ENCODE results near the gene KCNMB4. TPM values are rescaled to one million over a fixed set of nuclear protein-coding genes. Genes with fewer than 3 reads are reported as not detected.

Gene KCNMB4
- total RNA-seq, 1 donor from 2014 or later: 0.79 TPM

- no peak for DNase-seq (ENCODE audit: low read depth)
- TF ChIP-seq CTCF (IDR thresholded peaks at IDR 0.05; ENCODE audit: insufficient read depth, low read length, severe bottlenecking): no peak
- FAIRE-seq: no peak
- Histone ChIP-seq H3K36me3 (ENCODE audit: control insufficient read depth, insufficient read depth, low read length) (peaks cover 3% of the 10 kb centered on the region), H3K4me3 (ENCODE audit: low read depth, low read length) (no peak overlapping the region), H3K27me3 (ENCODE audit: control insufficient read depth, insufficient read depth, low read length) (no peaks in the 10 kb centered on the region)
Measured at GRCh38 chr12:70353780-70354660, 12.1 kb upstream of the KCNMB4 start.

- DNase-seq (ENCODE audit: low read depth) (no peak), FAIRE-seq (no peak)
- Histone ChIP-seq H3K27me3 (ENCODE audit: control insufficient read depth, insufficient read depth, low read length) (no peaks in the 10 kb centered on the region), H3K4me3 (ENCODE audit: low read depth, low read length) (no peak overlapping the region), H3K36me3 (ENCODE audit: control insufficient read depth, insufficient read depth, low read length) (peaks cover 3% of the 10 kb centered on the region)
- no peak for TF ChIP-seq CTCF (IDR thresholded peaks at IDR 0.05; ENCODE audit: insufficient read depth, low read length, severe bottlenecking)
Measured at GRCh38 chr12:70354787-70355186, 11.3 kb upstream of the KCNMB4 start.

- no peak for TF ChIP-seq CTCF (IDR thresholded peaks at IDR 0.05; ENCODE audit: insufficient read depth, low read length, severe bottlenecking)
- FAIRE-seq: no peak
- Histone ChIP-seq H3K36me3 (ENCODE audit: control insufficient read depth, insufficient read depth, low read length) (peaks cover 3% of the 10 kb centered on the region), H3K27me3 (ENCODE audit: control insufficient read depth, insufficient read depth, low read length) (no peaks in the 10 kb centered on the region), H3K4me3 (ENCODE audit: low read depth, low read length) (no peak overlapping the region)
- DNase-seq (ENCODE audit: low read depth): no peak
Measured at GRCh38 chr12:70355972-70356371, 10.1 kb upstream of the KCNMB4 start.

GRCh38 chr12:70359458-70360197 lies 6.5 kb upstream of the KCNMB4 start:
- FAIRE-seq (no peak), DNase-seq (ENCODE audit: low read depth) (no peak)
- Histone ChIP-seq H3K36me3 (ENCODE audit: control insufficient read depth, insufficient read depth, low read length) (peaks cover 1% of the 10 kb centered on the region), H3K4me3 (ENCODE audit: low read depth, low read length) (no peak overlapping the region), H3K27me3 (ENCODE audit: control insufficient read depth, insufficient read depth, low read length) (peaks cover 2% of the 10 kb centered on the region)
- no peak for TF ChIP-seq CTCF (IDR thresholded peaks at IDR 0.05; ENCODE audit: insufficient read depth, low read length, severe bottlenecking)

GRCh38 chr12:70360218-70360617 lies 5.9 kb upstream of the KCNMB4 start:
- H3K36me3 ChIP-seq (ENCODE audit: control insufficient read depth, insufficient read depth, low read length): no peaks in the 10 kb centered on the region

More at GRCh38 chr12:70360218-70360617, 5.9 kb upstream of the KCNMB4 start:
- FAIRE-seq: no peak
- no peak overlapping the region for H3K4me3 ChIP-seq (ENCODE audit: low read depth, low read length)
- no peak for TF ChIP-seq CTCF (IDR thresholded peaks at IDR 0.05; ENCODE audit: insufficient read depth, low read length, severe bottlenecking)
- peaks cover 5% of the 10 kb centered on the region for H3K27me3 ChIP-seq (ENCODE audit: control insufficient read depth, insufficient read depth, low read length)
- no peak for DNase-seq (ENCODE audit: low read depth)

Measured in bronchial epithelial cell (primary cell).